GM04503 (cell line): ENCODE data around the gene FHIP2A.

Experiments used
- DNase-seq: peaks from one replicate; pipeline ENCODE4 v3.0.0-alpha.2; 2012; ENCODE audit warnings: low read depth

FHIP2A gene

GRCh38 chr10:114857922-114858629 lies 36.5 kb downstream of the FHIP2A start:
- DNase-seq = no peak

GRCh38 chr10:114859222-114859621 lies 37.6 kb downstream of the FHIP2A start:
- no peak for DNase-seq

- DNase-seq = no peak
Measured at GRCh38 chr10:114862456-114862855, 40.9 kb downstream of the FHIP2A start.

GRCh38 chr10:114867365-114867764 lies 45.8 kb downstream of the FHIP2A start:
- DNase-seq = no peak

GRCh38 chr10:114868870-114869519 lies 47.4 kb downstream of the FHIP2A start:
- DNase-seq = peak; percentile 39

- peak; percentile 44 for DNase-seq
Measured at GRCh38 chr10:114869520-114869892, 47.9 kb downstream of the FHIP2A start.

GRCh38 chr10:114870486-114870885 lies 48.9 kb downstream of the FHIP2A start:
- DNase-seq = no peak

GRCh38 chr10:114871379-114871778 lies 49.8 kb downstream of the FHIP2A start:
- no peak for DNase-seq
